Prostate gland (tissue), 2 donors: Measurements from ENCODE around the gene C4A. TPM values are rescaled to one million over a fixed set of nuclear protein-coding genes. Genes with fewer than 3 reads are reported as not detected.

ENCODE experiments used
- DNase-seq: peaks from one replicate; pipeline ENCODE4 v3.0.0-alpha.2; 2019; ENCODE audit warnings: low spot score
- H3K27ac ChIP-seq, 2 donors: fragments of 200-600 bp; sonication (generic); 2 replicates each; pipeline ENCODE4 v1.5.1; 2017 to 2019
- H3K27me3 ChIP-seq: fragments of 200-600 bp; sonication (generic); replicated peaks from 2 replicates; pipeline ENCODE4 v1.5.1; 2019; ENCODE audit not compliant: insufficient read depth
- H3K36me3 ChIP-seq, 2 donors: fragments of 200-600 bp; sonication (generic); 1 replicate in 1 of 2; 2 replicates in 1 of 2; pipeline versions ENCODE4 v1.5.1 to v1.8.1; 2017 to 2019
- H3K4me1 ChIP-seq: fragments of 200-600 bp; sonication (generic); replicated peaks from 2 replicates; pipeline ENCODE4 v1.5.1; 2019
- H3K4me3 ChIP-seq, 2 donors: fragments of 200-600 bp; sonication (generic); 2 replicates each; pipeline ENCODE4 v1.5.1; 2017 to 2019
- H3K9me3 ChIP-seq: fragments of 200-600 bp; sonication (generic); 2 replicates; pipeline ENCODE4 v1.5.1; 2017
- CTCF ChIP-seq, 4 experiments: fragments of 200-600 bp in 2 of 4; fragments of 450-650 bp in 2 of 4; sonication (generic) in 2 of 4; IDR thresholded peaks; 1 replicate in 3 of 4; 2 replicates in 1 of 4; pipeline ENCODE4 v1.5.1; 2016 to 2019; ENCODE audit warnings: antibody characterized with exemption in 4 of 4, mild to moderate bottlenecking in 2 of 4, moderate library complexity in 2 of 4
- POLR2A ChIP-seq: fragments of 450-650 bp; IDR thresholded peaks from one replicate; pipeline ENCODE4 v1.6.1; 2016; ENCODE audit warnings: antibody characterized with exemption, mild to moderate bottlenecking
- POLR2AphosphoS5 ChIP-seq: sonication (generic); formaldehyde crosslinking; IDR thresholded peaks from one replicate; pipeline ENCODE4 v1.6.1; 2017; ENCODE audit warnings: antibody characterized with exemption
- WGBS: methylation state at CpG from one replicate; pipeline ENCODE4 v1.1.5; 2018; 5-methylcytosine and 5-hydroxymethylcytosine counted together
- intact Hi-C: fragments of 100-400 bp; cut with DNase I; formaldehyde crosslinking; loops from one replicate; pipeline ENCODE4 v1.14.2; 2022
- total RNA-seq, 2 donors: library from RNA; depleted of rRNA; stranded (reverse); fragments of >200 nt; gene quantifications; one replicate each; pipeline ENCODE4 v1.1.0, GENCODE V29; 2016

The C4A gene
- total RNA-seq, 2 donors from 2014 or later, result 32.8 to 196 TPM

DNA sequence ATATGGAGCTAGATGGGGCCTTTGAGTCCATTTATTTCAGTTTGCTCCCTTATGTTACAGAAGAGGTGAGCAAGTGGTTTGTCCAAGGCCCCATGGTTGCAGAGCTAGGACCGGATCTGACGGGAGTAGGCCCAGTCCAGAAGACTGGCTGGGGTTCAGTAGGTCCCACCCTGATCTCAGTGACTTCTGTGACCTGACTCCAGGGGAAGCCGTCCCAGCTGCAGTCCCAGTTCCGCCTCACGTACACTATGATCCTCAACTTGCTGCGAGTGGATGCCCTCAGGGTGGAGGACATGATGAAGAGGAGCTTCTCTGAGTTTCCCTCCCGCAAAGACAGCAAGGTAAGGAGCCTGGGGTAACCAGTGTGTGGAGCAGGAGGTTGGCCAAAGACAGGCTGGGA, 15.4 kb upstream of the C4A start:
- Histone ChIP-seq H3K9me3 (no peaks in the 10 kb centered on the region), H3K27me3 (no peaks in the 10 kb centered on the region)
- intact Hi-C loops, result loop anchor here (10.0 kb wide), 1 partner anchor 188 kb away; the partner anchor contains the start of genes PPT2 and PRRT1

DNA sequence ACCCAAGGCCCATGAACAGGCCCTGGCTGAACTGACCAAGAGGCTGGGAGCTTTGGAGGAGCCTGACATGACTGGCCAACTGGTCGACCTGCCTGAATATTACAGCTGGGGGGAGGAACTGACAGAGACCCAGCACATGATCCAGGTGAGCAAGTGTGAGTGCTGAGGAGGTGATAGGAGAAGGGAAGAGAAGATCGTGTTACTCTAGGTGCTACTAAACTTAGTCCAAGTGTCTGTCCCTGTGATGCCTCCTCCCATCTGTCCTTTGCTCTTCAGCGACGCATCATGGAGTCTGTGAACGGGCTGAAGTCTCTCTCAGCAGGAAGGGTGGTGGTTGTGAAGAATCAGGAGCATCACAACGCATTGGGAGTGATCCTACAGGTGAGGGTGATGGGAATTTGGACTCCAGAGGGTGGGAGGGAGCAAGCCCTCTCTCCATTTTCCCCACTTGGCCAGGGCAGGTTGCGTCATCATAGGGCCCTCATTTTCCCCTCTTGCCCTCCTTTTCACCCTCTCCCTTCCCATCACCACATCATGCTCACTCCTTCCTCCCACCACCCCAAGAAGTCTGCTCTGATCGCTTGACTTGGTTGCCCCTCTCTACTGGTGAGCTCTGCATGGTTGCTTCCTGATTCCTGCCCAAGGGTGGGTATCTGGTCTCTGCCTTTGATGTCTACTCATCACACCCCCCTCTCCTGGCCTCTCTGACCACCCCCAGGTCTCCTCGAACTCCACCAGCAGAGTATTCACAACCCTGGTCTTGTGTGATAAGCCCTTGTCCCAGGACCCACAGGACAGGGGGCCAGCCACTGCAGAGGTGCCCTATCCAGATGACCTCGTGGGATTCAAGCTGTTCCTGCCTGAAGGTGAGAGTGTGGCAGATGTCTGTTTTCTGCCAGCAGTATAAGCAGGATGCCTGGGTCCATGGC, 14.6 kb upstream of the C4A start:
- peaks cover 10% of the 10 kb centered on the region for H3K4me1 ChIP-seq
- WGBS, result 80% methylated on average over 10 of the region's 10 CpGs
- H3K27me3 ChIP-seq, result no peaks in the 10 kb centered on the region
- DNase-seq, result no peak
- intact Hi-C loops, result loop anchor here (10.0 kb wide), 1 partner anchor 188 kb away; the partner anchor contains the start of genes PPT2 and PRRT1
- no peaks in the 10 kb centered on the region for H3K9me3 ChIP-seq
- TF ChIP-seq POLR2AphosphoS5 (no peak), POLR2A (no peak), CTCF (IDR thresholded peaks at IDR 0.05) (no peak)
- no peak overlapping the region for H3K4me3 ChIP-seq
- no peak overlapping the region for H3K27ac ChIP-seq
- H3K36me3 ChIP-seq, result peaks cover 18 to 19% of the 10 kb centered on the region in 2 donors

More for the DNA sequence above, 15.4 kb upstream of the C4A start:
- DNase-seq, result no peak
- H3K27ac ChIP-seq, result no peak overlapping the region
- peaks cover 18 to 19% of the 10 kb centered on the region in 2 donors for H3K36me3 ChIP-seq
- peaks cover 10% of the 10 kb centered on the region for H3K4me1 ChIP-seq
- H3K4me3 ChIP-seq, result no peak overlapping the region
- WGBS, result 89% methylated on average over 7 of the region's 7 CpGs
- no peak for TF ChIP-seq POLR2AphosphoS5
- no peak for TF ChIP-seq CTCF (IDR thresholded peaks at IDR 0.05)
- TF ChIP-seq POLR2A, result no peak

GRCh38 chr6:31967926-31968320, 13.9 kb upstream of the C4A start:
- no peaks in the 10 kb centered on the region for H3K9me3 ChIP-seq
- WGBS, result 79% methylated on average over 3 of the region's 3 CpGs
- H3K27me3 ChIP-seq, result no peaks in the 10 kb centered on the region
- peaks cover 14 to 18% of the 10 kb centered on the region in 2 donors for H3K36me3 ChIP-seq
- peaks cover 10% of the 10 kb centered on the region for H3K4me1 ChIP-seq
- intact Hi-C loops, result loop anchor here (10.0 kb wide), 1 partner anchor 187 kb away; the partner anchor contains the start of genes PPT2 and PRRT1
- no peak overlapping the region for H3K4me3 ChIP-seq
- no peak overlapping the region for H3K27ac ChIP-seq
- TF ChIP-seq POLR2AphosphoS5 (no peak), POLR2A (no peak), CTCF (IDR thresholded peaks at IDR 0.05) (no peak)
- DNase-seq, result no peak

DNA sequence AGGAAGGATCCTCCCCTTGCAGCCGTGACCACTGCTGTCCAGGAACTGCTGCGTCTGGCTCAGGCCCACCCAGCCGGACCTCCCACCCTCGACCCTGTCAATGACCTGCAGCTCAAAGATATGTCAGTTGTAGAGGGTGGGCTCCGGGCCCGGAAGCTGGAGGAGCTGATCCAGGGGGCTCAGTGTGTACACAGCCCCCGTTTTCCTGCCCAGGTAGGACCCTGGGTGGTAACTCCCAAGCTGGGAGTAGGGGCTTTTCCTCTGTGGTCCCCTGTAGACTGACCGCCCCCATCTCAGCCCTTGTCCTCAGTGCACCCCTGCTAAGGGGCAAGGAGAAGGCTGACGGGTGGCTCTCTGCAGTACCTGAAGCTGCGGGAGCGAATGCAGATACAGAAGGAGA, 13.5 kb upstream of the C4A start:
- H3K4me1 ChIP-seq, result peaks cover 10% of the 10 kb centered on the region
- H3K36me3 ChIP-seq, result peaks cover 11 to 18% of the 10 kb centered on the region in 2 donors
- no peak for DNase-seq
- WGBS, result 77% methylated on average over 11 of the region's 11 CpGs
- no peaks in the 10 kb centered on the region for H3K27me3 ChIP-seq
- intact Hi-C loops, result loop anchor here (10.0 kb wide), 1 partner anchor 186 kb away; the partner anchor contains the start of genes PPT2 and PRRT1
- TF ChIP-seq POLR2A (no peak), CTCF (IDR thresholded peaks at IDR 0.05) (no peak)
- no peak overlapping the region for H3K27ac ChIP-seq
- H3K4me3 ChIP-seq, result no peak overlapping the region
- no peaks in the 10 kb centered on the region for H3K9me3 ChIP-seq
